ENCODE results near the gene DAAM2. TPM values are rescaled to one million over a fixed set of nuclear protein-coding genes. Genes with fewer than 3 reads are reported as not detected.

DAAM2 gene
- total RNA-seq, 1 donor from 2014 or later: not detected

GRCh38 chr6:39908838-39909583, 116.8 kb downstream of the DAAM2 start:
- CTCF ChIA-PET: no interaction called here

GRCh38 chr6:39909701-39910100, 117.5 kb downstream of the DAAM2 start:
- Mint-ChIP-seq H3K9me3 (no peaks in the 10 kb centered on the region), H3K27me3 (peaks cover 2% of the 10 kb centered on the region), H3K4me1 (no peaks in the 10 kb centered on the region), H3K4me3 (no peak overlapping the region), H3K36me3 (ENCODE audit: low read depth) (no peaks in the 10 kb centered on the region), H3K27ac (no peak overlapping the region)
- no peak for DNase-seq
- CTCF ChIA-PET: no interaction called here
- intact Hi-C loops (cut with micrococcal nuclease): no loop called here
- TF ChIP-seq CTCF (IDR thresholded peaks at IDR 0.05): no peak
- no peak for ATAC-seq (ENCODE audit: low read depth)
- POLR2A ChIA-PET: no interaction called here

More at GRCh38 chr6:39908838-39909583, 116.8 kb downstream of the DAAM2 start:
- TF ChIP-seq CTCF (IDR thresholded peaks at IDR 0.05): no peak
- intact Hi-C loops (cut with micrococcal nuclease): no loop called here
- no peaks in the 10 kb centered on the region for H3K36me3 Mint-ChIP-seq (ENCODE audit: low read depth)
- no peaks in the 10 kb centered on the region for H3K4me1 Mint-ChIP-seq
- no peak overlapping the region for H3K27ac Mint-ChIP-seq
- no peaks in the 10 kb centered on the region for H3K9me3 Mint-ChIP-seq
- H3K27me3 Mint-ChIP-seq: no peaks in the 10 kb centered on the region
- H3K4me3 Mint-ChIP-seq: no peak overlapping the region
- ATAC-seq (ENCODE audit: low read depth) (no peak), DNase-seq (no peak)
- POLR2A ChIA-PET: no interaction called here

GRCh38 chr6:39910164-39910563, 118.0 kb downstream of the DAAM2 start:
- Mint-ChIP-seq H3K9me3 (no peaks in the 10 kb centered on the region), H3K27ac (no peak overlapping the region), H3K36me3 (ENCODE audit: low read depth) (no peaks in the 10 kb centered on the region), H3K4me3 (no peak overlapping the region), H3K4me1 (no peaks in the 10 kb centered on the region), H3K27me3 (peaks cover 2% of the 10 kb centered on the region)
- ATAC-seq (ENCODE audit: low read depth): no peak
- no peak for TF ChIP-seq CTCF (IDR thresholded peaks at IDR 0.05)
- CTCF ChIA-PET: no interaction called here
- intact Hi-C loops (cut with micrococcal nuclease): no loop called here
- no peak for DNase-seq
- POLR2A ChIA-PET: no interaction called here

GRCh38 chr6:39910744-39911143, 118.6 kb downstream of the DAAM2 start:
- Mint-ChIP-seq H3K36me3 (ENCODE audit: low read depth) (no peaks in the 10 kb centered on the region), H3K4me1 (no peaks in the 10 kb centered on the region), H3K4me3 (no peak overlapping the region), H3K9me3 (no peaks in the 10 kb centered on the region), H3K27ac (no peak overlapping the region), H3K27me3 (peaks cover 2% of the 10 kb centered on the region)
- TF ChIP-seq CTCF (IDR thresholded peaks at IDR 0.05): no peak
- ATAC-seq (ENCODE audit: low read depth) (no peak), DNase-seq (no peak)
- intact Hi-C loops (cut with micrococcal nuclease): no loop called here
- ChIA-PET POLR2A (no interaction called here), CTCF (no interaction called here)

GRCh38 chr6:39911513-39912125, 119.4 kb downstream of the DAAM2 start:
- Mint-ChIP-seq H3K36me3 (ENCODE audit: low read depth) (no peaks in the 10 kb centered on the region), H3K27me3 (peaks cover 2% of the 10 kb centered on the region), H3K4me1 (no peaks in the 10 kb centered on the region), H3K9me3 (no peaks in the 10 kb centered on the region), H3K4me3 (no peak overlapping the region), H3K27ac (no peak overlapping the region)
- DNase-seq (no peak), ATAC-seq (ENCODE audit: low read depth) (no peak)
- intact Hi-C loops (cut with micrococcal nuclease): no loop called here
- ChIA-PET POLR2A (no interaction called here), CTCF (no interaction called here)
- no peak for TF ChIP-seq CTCF (IDR thresholded peaks at IDR 0.05)
